ENCODE data around the gene PFDN6. TPM values are rescaled to one million over a fixed set of nuclear protein-coding genes. Genes with fewer than 3 reads are reported as not detected.

The PFDN6 gene
- total and polyA plus RNA-seq, 2 of the 13 experiments (the other 11 are each of a cell fraction or from before 2014, with no cell fraction given) = 75.5 to 87.0 TPM

DNA sequence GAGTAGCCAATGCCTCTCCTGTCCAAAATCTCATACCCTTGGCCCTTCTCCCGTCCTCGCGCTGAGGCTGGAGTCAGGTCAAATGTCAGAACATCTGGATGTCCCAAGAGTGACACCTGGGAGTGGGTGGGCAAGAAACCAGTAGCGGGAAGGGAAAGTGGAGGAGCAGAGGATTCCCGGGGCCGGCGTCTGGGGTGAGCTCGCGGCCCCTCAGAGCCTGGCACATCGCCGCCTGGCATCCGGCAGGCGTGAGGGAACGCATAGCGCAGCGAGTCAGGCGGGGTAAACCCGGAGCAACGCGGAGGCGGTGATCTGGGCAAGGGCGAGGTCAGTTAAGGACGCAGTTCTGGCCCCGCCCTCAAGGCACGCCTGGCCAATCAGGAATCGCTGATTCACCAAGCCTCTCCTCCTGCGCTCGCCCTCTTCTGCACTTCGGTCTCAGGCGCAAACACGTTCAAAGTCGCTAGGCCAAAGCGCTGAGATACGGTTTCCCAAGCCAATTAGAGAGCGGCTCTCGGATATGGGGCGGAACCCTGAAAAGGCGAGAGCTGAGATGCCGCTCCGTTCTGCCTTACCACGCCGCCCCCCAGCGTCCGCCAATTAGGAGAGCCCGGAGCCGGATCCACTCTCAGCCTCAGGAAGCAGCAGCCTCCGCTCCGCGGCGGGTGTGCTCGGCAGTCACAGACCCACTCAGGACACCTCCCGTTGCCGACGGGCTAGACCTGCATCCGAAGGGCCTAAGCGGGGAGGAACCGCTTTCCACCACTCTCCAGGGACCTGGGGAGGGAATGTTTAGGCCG lies 40.3 kb upstream of the PFDN6 start (continued):
- TF ChIP-seq, protein P1, sequence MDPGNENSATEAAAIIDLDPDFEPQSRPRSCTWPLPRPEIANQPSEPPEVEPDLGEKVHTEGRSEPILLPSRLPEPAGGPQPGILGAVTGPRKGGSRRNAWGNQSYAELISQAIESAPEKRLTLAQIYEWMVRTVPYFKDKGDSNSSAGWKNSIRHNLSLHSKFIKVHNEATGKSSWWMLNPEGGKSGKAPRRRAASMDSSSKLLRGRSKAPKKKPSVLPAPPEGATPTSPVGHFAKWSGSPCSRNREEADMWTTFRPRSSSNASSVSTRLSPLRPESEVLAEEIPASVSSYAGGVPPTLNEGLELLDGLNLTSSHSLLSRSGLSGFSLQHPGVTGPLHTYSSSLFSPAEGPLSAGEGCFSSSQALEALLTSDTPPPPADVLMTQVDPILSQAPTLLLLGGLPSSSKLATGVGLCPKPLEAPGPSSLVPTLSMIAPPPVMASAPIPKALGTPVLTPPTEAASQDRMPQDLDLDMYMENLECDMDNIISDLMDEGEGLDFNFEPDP (CRISPR knock-in tag; conservative IDR thresholded peaks at IDR 0.05) = no peak
- TF ChIP-seq, protein P2, sequence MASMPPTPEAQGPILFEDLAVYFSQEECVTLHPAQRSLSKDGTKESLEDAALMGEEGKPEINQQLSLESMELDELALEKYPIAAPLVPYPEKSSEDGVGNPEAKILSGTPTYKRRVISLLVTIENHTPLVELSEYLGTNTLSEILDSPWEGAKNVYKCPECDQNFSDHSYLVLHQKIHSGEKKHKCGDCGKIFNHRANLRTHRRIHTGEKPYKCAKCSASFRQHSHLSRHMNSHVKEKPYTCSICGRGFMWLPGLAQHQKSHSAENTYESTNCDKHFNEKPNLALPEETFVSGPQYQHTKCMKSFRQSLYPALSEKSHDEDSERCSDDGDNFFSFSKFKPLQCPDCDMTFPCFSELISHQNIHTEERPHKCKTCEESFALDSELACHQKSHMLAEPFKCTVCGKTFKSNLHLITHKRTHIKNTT (CRISPR knock-in tag; IDR thresholded peaks at IDR 0.05) = no peak
- no peak for TF ChIP-seq SOX6 (IDR thresholded peaks at IDR 0.05)
- TF ChIP-seq SOX6 (CRISPR knock-in tag; IDR thresholded peaks at IDR 0.05) = peak; percentile 81
- TF ChIP-seq, protein P3, sequence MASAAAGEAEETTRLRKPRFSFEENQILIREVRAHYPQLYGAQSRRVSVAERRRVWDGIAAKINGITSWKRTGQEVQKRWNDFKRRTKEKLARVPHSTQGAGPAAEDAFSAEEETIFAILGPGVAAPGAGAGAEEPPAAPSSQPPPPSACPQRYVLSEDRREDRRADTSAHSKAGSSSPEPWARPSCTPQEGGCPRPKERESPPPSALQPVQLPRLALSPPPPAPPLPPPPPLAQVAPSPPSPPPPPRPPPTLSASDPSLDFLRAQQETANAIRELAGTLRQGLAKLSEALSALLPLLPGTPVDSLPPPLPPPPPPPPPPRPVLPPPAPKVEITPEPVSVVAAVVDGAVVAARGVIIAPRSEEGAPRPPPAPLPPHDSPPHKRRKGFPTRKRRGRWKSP (CRISPR knock-in tag; IDR thresholded peaks at IDR 0.05) = peak; percentile 100
- no peak for TF ChIP-seq ZNF460 (CRISPR knock-in tag; IDR thresholded peaks at IDR 0.05; ENCODE audit: borderline replicate concordance)
- no peak for TF ChIP-seq ZNF33A (CRISPR knock-in tag; IDR thresholded peaks at IDR 0.05; ENCODE audit: borderline replicate concordance)
- TF ChIP-seq ZNF446 (CRISPR knock-in tag; IDR thresholded peaks at IDR 0.05) = no peak; the same call in 1 of the 2 replicates
- TF ChIP-seq HMGA1 (CRISPR knock-in tag; conservative IDR thresholded peaks at IDR 0.05) = no peak
- TF ChIP-seq, protein P4, sequence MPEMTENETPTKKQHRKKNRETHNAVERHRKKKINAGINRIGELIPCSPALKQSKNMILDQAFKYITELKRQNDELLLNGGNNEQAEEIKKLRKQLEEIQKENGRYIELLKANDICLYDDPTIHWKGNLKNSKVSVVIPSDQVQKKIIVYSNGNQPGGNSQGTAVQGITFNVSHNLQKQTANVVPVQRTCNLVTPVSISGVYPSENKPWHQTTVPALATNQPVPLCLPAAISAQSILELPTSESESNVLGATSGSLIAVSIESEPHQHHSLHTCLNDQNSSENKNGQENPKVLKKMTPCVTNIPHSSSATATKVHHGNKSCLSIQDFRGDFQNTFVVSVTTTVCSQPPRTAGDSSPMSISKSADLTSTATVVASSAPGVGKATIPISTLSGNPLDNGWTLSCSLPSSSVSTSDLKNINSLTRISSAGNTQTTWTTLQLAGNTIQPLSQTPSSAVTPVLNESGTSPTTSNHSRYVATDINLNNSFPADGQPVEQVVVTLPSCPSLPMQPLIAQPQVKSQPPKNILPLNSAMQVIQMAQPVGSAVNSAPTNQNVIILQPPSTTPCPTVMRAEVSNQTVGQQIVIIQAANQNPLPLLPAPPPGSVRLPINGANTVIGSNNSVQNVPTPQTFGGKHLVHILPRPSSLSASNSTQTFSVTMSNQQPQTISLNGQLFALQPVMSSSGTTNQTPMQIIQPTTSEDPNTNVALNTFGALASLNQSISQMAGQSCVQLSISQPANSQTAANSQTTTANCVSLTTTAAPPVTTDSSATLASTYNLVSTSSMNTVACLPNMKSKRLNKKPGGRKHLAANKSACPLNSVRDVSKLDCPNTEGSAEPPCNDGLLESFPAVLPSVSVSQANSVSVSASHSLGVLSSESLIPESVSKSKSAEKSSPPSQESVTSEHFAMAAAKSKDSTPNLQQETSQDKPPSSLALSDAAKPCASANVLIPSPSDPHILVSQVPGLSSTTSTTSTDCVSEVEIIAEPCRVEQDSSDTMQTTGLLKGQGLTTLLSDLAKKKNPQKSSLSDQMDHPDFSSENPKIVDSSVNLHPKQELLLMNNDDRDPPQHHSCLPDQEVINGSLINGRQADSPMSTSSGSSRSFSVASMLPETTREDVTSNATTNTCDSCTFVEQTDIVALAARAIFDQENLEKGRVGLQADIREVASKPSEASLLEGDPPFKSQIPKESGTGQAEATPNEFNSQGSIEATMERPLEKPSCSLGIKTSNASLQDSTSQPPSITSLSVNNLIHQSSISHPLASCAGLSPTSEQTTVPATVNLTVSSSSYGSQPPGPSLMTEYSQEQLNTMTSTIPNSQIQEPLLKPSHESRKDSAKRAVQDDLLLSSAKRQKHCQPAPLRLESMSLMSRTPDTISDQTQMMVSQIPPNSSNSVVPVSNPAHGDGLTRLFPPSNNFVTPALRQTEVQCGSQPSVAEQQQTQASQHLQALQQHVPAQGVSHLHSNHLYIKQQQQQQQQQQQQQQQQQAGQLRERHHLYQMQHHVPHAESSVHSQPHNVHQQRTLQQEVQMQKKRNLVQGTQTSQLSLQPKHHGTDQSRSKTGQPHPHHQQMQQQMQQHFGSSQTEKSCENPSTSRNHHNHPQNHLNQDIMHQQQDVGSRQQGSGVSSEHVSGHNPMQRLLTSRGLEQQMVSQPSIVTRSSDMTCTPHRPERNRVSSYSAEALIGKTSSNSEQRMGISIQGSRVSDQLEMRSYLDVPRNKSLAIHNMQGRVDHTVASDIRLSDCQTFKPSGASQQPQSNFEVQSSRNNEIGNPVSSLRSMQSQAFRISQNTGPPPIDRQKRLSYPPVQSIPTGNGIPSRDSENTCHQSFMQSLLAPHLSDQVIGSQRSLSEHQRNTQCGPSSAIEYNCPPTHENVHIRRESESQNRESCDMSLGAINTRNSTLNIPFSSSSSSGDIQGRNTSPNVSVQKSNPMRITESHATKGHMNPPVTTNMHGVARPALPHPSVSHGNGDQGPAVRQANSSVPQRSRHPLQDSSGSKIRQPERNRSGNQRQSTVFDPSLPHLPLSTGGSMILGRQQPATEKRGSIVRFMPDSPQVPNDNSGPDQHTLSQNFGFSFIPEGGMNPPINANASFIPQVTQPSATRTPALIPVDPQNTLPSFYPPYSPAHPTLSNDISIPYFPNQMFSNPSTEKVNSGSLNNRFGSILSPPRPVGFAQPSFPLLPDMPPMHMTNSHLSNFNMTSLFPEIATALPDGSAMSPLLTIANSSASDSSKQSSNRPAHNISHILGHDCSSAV (CRISPR knock-in tag; IDR thresholded peaks at IDR 0.05; ENCODE audit: borderline replicate concordance) = peak; percentile 87; the same call in 1 of the 2 replicates
- TF ChIP-seq ZFP41 (CRISPR knock-in tag; IDR thresholded peaks at IDR 0.05; ENCODE audit: borderline replicate concordance) = no peak
- TF ChIP-seq RBFOX2 (IDR thresholded peaks at IDR 0.05; ENCODE audit: low read depth, low read length) = peak; percentile 89
- peak; percentile 82 for TF ChIP-seq ZNF556 (CRISPR knock-in tag; IDR thresholded peaks at IDR 0.05; ENCODE audit: borderline replicate concordance)
- TF ChIP-seq KDM5B (CRISPR knock-in tag; IDR thresholded peaks at IDR 0.05; ENCODE audit: borderline replicate concordance) = no peak; the same call in 1 of the 2 replicates
- TF ChIP-seq ZSCAN30 (CRISPR knock-in tag; IDR thresholded peaks at IDR 0.05) = no peak
- TF ChIP-seq, protein P5, sequence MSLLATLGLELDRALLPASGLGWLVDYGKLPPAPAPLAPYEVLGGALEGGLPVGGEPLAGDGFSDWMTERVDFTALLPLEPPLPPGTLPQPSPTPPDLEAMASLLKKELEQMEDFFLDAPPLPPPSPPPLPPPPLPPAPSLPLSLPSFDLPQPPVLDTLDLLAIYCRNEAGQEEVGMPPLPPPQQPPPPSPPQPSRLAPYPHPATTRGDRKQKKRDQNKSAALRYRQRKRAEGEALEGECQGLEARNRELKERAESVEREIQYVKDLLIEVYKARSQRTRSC (CRISPR knock-in tag; IDR thresholded peaks at IDR 0.05; ENCODE audit: low read depth) = 0 out of 2 replicates have a peak, but pooled peaks have one; percentile 22
